SK-N-SH (cell line): ENCODE measurements around the gene CNOT4. TPM values are rescaled to one million over a fixed set of nuclear protein-coding genes. Genes with fewer than 3 reads are reported as not detected.
"Not testable (repeated sequence)": the region's sequence is repeated elsewhere in the genome, so short reads cannot be mapped to it uniquely, and the experiment has no call there.

ENCODE experiments used
- CTCF ChIA-PET: fragments of 300-600, 350-600 bp; formaldehyde crosslinking; extraction: SDS; loops from one replicate; lab custom pipeline; 2021; lab: Yijun Ruan, JAX
- POLR2A ChIA-PET: fragments of 350-600 bp; sonication (Branson Sonifier 250); formaldehyde crosslinking; extraction: SDS; loops from one replicate; lab custom pipeline; 2020; ENCODE audit warnings: antibody characterized with exemption, inconsistent platforms; lab: Yijun Ruan, JAX
- DNase-seq: peaks from one replicate; pipeline ENCODE4 v3.0.0; 2012
- H2AFZ ChIP-seq: fragments of 200-600 bp; sonication (generic); 2 replicates; pipeline ENCODE4 v1.8.1; 2016; ENCODE audit warnings: antibody characterized with exemption, mild to moderate bottlenecking, low read depth
- H3F3A ChIP-seq: fragments of 200-600 bp; sonication (generic); replicated peaks from 2 replicates; pipeline ENCODE3; 2016; ENCODE audit warnings: antibody characterized with exemption, mild to moderate bottlenecking; ENCODE audit not compliant: insufficient read depth
- H3K27ac ChIP-seq, 2 experiments: fragments of 200-500 bp in 1 of 2; fragments of 200-600 bp in 1 of 2; sonication (Bioruptor generic) in 1 of 2; sonication (generic), shearing (Covaris generic) in 1 of 2; 2 replicates each; pipeline versions ENCODE4 v1.5.1 to v1.6.1; 2014 to 2016; ENCODE audit warnings: low read depth in 2 of 2, inconsistent platforms in 1 of 2, low read length in 1 of 2, mild to moderate bottlenecking in 1 of 2, mixed read lengths in 1 of 2
- H3K27me3 ChIP-seq: fragments of 200-600 bp; sonication (generic), shearing (Covaris generic); 2 replicates; pipeline ENCODE4 v1.6.1; 2016; ENCODE audit warnings: mixed run types; ENCODE audit not compliant: insufficient read depth
- H3K36me3 ChIP-seq, 2 experiments: fragments of 200-500 bp in 1 of 2; fragments of 200-600 bp in 1 of 2; sonication (Bioruptor generic) in 1 of 2; sonication (generic) in 1 of 2; replicated peaks in 1 of 2; 2 replicates each; pipeline versions ENCODE3 to v1.5.1; 2014 to 2016; ENCODE audit warnings: low read length in 1 of 2, mild to moderate bottlenecking in 1 of 2; ENCODE audit not compliant: insufficient read depth in 2 of 2, control insufficient read depth in 1 of 2
- H3K4me1 ChIP-seq, 2 experiments: fragments of 200-500 bp in 1 of 2; fragments of 200-600 bp in 1 of 2; sonication (Bioruptor generic) in 1 of 2; sonication (generic), shearing (Covaris generic) in 1 of 2; 2 replicates each; pipeline versions ENCODE4 v1.5.1 to v1.6.1; 2014 to 2016; ENCODE audit warnings: low read depth in 1 of 2, low read length in 1 of 2, mixed run types in 1 of 2; ENCODE audit not compliant: insufficient read depth in 2 of 2, control insufficient read depth in 1 of 2
- H3K4me2 ChIP-seq: fragments of 200-600 bp; sonication (generic), shearing (Covaris generic); 2 replicates; pipeline ENCODE4 v1.6.1; 2017; ENCODE audit warnings: mixed run types
- H3K4me3 ChIP-seq, 2 experiments: fragments of 200-500 bp in 1 of 2; fragments of 200-600 bp in 1 of 2; sonication (Bioruptor generic) in 1 of 2; sonication (generic), shearing (Covaris generic) in 1 of 2; 2 replicates each; pipeline versions ENCODE4 v1.5.1 to v1.8.1; 2014 to 2016; ENCODE audit warnings: low read depth in 2 of 2, inconsistent platforms in 1 of 2, low read length in 1 of 2, mild to moderate bottlenecking in 1 of 2, mixed read lengths in 1 of 2, moderate library complexity in 1 of 2
- H3K79me2 ChIP-seq: fragments of 200-600 bp; sonication (generic); 2 replicates; pipeline ENCODE4 v1.8.1; 2017; ENCODE audit warnings: mild to moderate bottlenecking; ENCODE audit not compliant: insufficient read depth
- H3K9ac ChIP-seq: fragments of 200-600 bp; sonication (generic); 2 replicates; pipeline ENCODE4 v1.6.1; 2017; ENCODE audit warnings: mixed run types
- H3K9me2 ChIP-seq: fragments of 200-600 bp; sonication (generic); 2 replicates; pipeline ENCODE4 v1.6.1; 2017; ENCODE audit warnings: mixed run types
- H3K9me3 ChIP-seq: fragments of 200-600 bp; sonication (generic); 2 replicates; pipeline ENCODE4 v1.6.1; 2017; ENCODE audit warnings: mixed run types, mild to moderate bottlenecking, moderate library complexity
- H4K20me1 ChIP-seq: fragments of 200-600 bp; sonication (generic); 2 replicates; pipeline ENCODE4 v1.6.1; 2017; ENCODE audit warnings: mild to moderate bottlenecking, mixed run types; ENCODE audit not compliant: insufficient read depth
- CTCF ChIP-seq: fragments of 200-600 bp; sonication (generic); IDR thresholded peaks from 2 replicates; pipeline ENCODE4 v1.6.1; 2017; ENCODE audit warnings: antibody characterized with exemption, mild to moderate bottlenecking, moderate library complexity
- FOXJ3 ChIP-seq: sonication (generic); formaldehyde crosslinking; IDR thresholded peaks from 2 replicates; pipeline ENCODE4 v1.5.1; 2020; ENCODE audit warnings: mild to moderate bottlenecking, missing genetic modification reagents
- FOXM1 ChIP-seq: IDR thresholded peaks from 2 replicates; pipeline ENCODE4 v1.4.0; 2012; ENCODE audit warnings: low read depth, mild to moderate bottlenecking
- GABPA ChIP-seq: IDR thresholded peaks from 2 replicates; pipeline ENCODE4 v1.4.0; 2012; ENCODE audit warnings: low read depth, mild to moderate bottlenecking
- IRF3 ChIP-seq: fragments of 150-350 bp; IDR thresholded peaks from 2 replicates; pipeline ENCODE4 v1.6.1; 2016; ENCODE audit warnings: mild to moderate bottlenecking, low read depth, low read length
- MEF2A ChIP-seq: IDR thresholded peaks from 2 replicates; pipeline ENCODE4 v1.4.0; 2012; ENCODE audit warnings: low read depth, borderline replicate concordance
- MXI1 ChIP-seq: IDR thresholded peaks from 2 replicates; pipeline ENCODE4 v1.6.1; 2012; ENCODE audit warnings: mild to moderate bottlenecking, low read depth, low read length, improper control_type of control experiment
- NFIC ChIP-seq: IDR thresholded peaks from 2 replicates; pipeline ENCODE4 v1.4.0; 2012; ENCODE audit warnings: borderline replicate concordance
- RFX5 ChIP-seq: IDR thresholded peaks from 2 replicates; pipeline ENCODE4 v1.6.1; 2012; ENCODE audit warnings: mild to moderate bottlenecking, improper control_type of control experiment, low read length
- RXRA ChIP-seq: IDR thresholded peaks from 2 replicates; pipeline ENCODE4 v1.4.0; 2012; ENCODE audit warnings: low read depth, mild to moderate bottlenecking, borderline replicate concordance
- SMC3 ChIP-seq: IDR thresholded peaks from 2 replicates; pipeline ENCODE4 v1.6.1; 2012; ENCODE audit warnings: low read depth, low read length, improper control_type of control experiment
- TCF12 ChIP-seq: IDR thresholded peaks from 2 replicates; pipeline ENCODE4 v1.4.0; 2012
- TEAD4 ChIP-seq: IDR thresholded peaks from 2 replicates; pipeline ENCODE4 v1.4.0; 2012; ENCODE audit warnings: mild to moderate bottlenecking, borderline replicate concordance; ENCODE audit not compliant: insufficient read depth
- USF1 ChIP-seq: IDR thresholded peaks from 2 replicates; pipeline ENCODE4 v1.4.0; 2012; ENCODE audit warnings: low read depth, borderline replicate concordance
- ZBTB33 ChIP-seq: IDR thresholded peaks from 2 replicates; pipeline ENCODE4 v1.4.0; 2012; ENCODE audit warnings: low read depth, borderline replicate concordance
- WGBS: methylation state at CpG from one replicate; pipeline ENCODE4 v1.1.6; 2017; ENCODE audit warnings: low lambda C conversion rate; 5-methylcytosine and 5-hydroxymethylcytosine counted together
- polyA plus RNA-seq, 3 experiments: library from polyadenylated mRNA; depleted of rRNA; stranded (reverse); fragments of >200 nt; gene quantifications; 2 replicates each; pipeline ENCODE4 v1.2.3, GENCODE V29; 2012

CNOT4 gene
- polyA plus RNA-seq, 1 of the 3 experiments (the other 2 are of a cell fraction): 8.0 TPM

- no peak overlapping the region for H3K4me2 ChIP-seq
- H3K79me2 ChIP-seq: no peaks in the 10 kb centered on the region
- ChIA-PET POLR2A (no interaction called here), CTCF (interaction anchor here (0.7 to 3.9 kb wide), 6 partner anchors 9 to 359 kb away, joined by 3 to 16 read pairs (median 4); no protein-coding TSS in a partner anchor)
- no peaks in the 10 kb centered on the region for H3K9me2 ChIP-seq
- no peak overlapping the region for H2AFZ ChIP-seq
- no peak overlapping the region for H3K27ac ChIP-seq
- H3K27me3 ChIP-seq: no peaks in the 10 kb centered on the region
- WGBS: 74% methylated on average over 3 of the region's 3 CpGs
- H3K4me3 ChIP-seq: no peak overlapping the region
- no peaks in the 10 kb centered on the region for H4K20me1 ChIP-seq
- no peak for TF ChIP-seq RXRA
- no peak for TF ChIP-seq RFX5
- TF ChIP-seq TEAD4: no peak
- TF ChIP-seq FOXJ3 (CRISPR knock-in tag): no peak
- no peak for TF ChIP-seq GABPA
- no peak for TF ChIP-seq SMC3
- TF ChIP-seq MEF2A: no peak
- no peak for TF ChIP-seq FOXM1
- no peak for TF ChIP-seq NFIC
- TF ChIP-seq USF1: no peak
- no peak for TF ChIP-seq MXI1
- no peak for TF ChIP-seq IRF3
- H3K36me3 ChIP-seq: no peaks in the 10 kb centered on the region
- H3K4me1 ChIP-seq: no peaks in the 10 kb centered on the region
- H3K9me3 ChIP-seq: no peaks in the 10 kb centered on the region
- no peak for DNase-seq
- H3K9ac ChIP-seq: no peak overlapping the region
- no peaks in the 10 kb centered on the region for H3F3A ChIP-seq
These were observed 156.1 kb downstream of the CNOT4 start for GRCh38 chr7:135353832-135354231.

GRCh38 chr7:135352285-135352684, 157.6 kb downstream of the CNOT4 start:
- Histone ChIP-seq H3K27me3 (no peaks in the 10 kb centered on the region), H3K79me2 (no peaks in the 10 kb centered on the region), H3K4me3 (no peak overlapping the region), H3K9me2 (no peaks in the 10 kb centered on the region), H3K4me2 (no peak overlapping the region), H3K4me1 (no peaks in the 10 kb centered on the region), H3K9ac (no peak overlapping the region), H3K27ac (no peak overlapping the region), H2AFZ (no peak overlapping the region), H3K9me3 (no peaks in the 10 kb centered on the region), H3K36me3 (no peaks in the 10 kb centered on the region), H3F3A (no peaks in the 10 kb centered on the region), H4K20me1 (no peaks in the 10 kb centered on the region)
- POLR2A ChIA-PET: no interaction called here
- DNase-seq: no peak
- CTCF ChIA-PET: interaction anchor here (0.6 to 1.5 kb wide), 7 partner anchors 12 to 83 kb away, joined by 3 to 12 read pairs (median 3); no protein-coding TSS in a partner anchor
- WGBS: 69% methylated on average over 5 of the region's 5 CpGs
- TF ChIP-seq USF1: no peak
- TF ChIP-seq CTCF: no peak; the same call in 1 of the 2 replicates
- TF ChIP-seq ZBTB33: no peak
- TF ChIP-seq TCF12: no peak
- TF ChIP-seq MEF2A: no peak
- no peak for TF ChIP-seq FOXM1

GRCh38 chr7:135351070-135351469, 158.8 kb downstream of the CNOT4 start:
- H3K9me3 ChIP-seq, DNase-seq, H3K4me3 ChIP-seq, H3K4me2 ChIP-seq, H3K27ac ChIP-seq, H3K79me2 ChIP-seq, H2AFZ ChIP-seq, H3K9me2 ChIP-seq, H4K20me1 ChIP-seq, H3K36me3 ChIP-seq, H3K9ac ChIP-seq, H3K4me1 ChIP-seq, H3K27me3 ChIP-seq, POLR2A ChIA-PET, H3F3A ChIP-seq: not testable (repeated sequence)
- 92% methylated on average over 9 of the region's 9 CpGs for WGBS
- CTCF ChIA-PET: interaction anchor here (1.6 to 19.6 kb wide), 3 partner anchors 9 to 69 kb away, joined by 4 to 737 read pairs (median 41); no protein-coding TSS in a partner anchor
